Ishikawa (cell line): ENCODE measurements around the gene PCCA.

Source experiments
- CEBPB ChIP-seq: IDR thresholded peaks from 2 replicates; pipeline ENCODE4 v1.6.1; 2012
- CREB1 ChIP-seq: IDR thresholded peaks from 2 replicates; pipeline ENCODE4 v1.6.1; 2012; ENCODE audit warnings: low read depth
- EGR1 ChIP-seq: IDR thresholded peaks from 2 replicates; pipeline ENCODE4 v1.6.1; 2012
- EP300 ChIP-seq: IDR thresholded peaks from 2 replicates; pipeline ENCODE4 v1.6.1; 2012; ENCODE audit warnings: borderline replicate concordance
- FOXM1 ChIP-seq: IDR thresholded peaks from 2 replicates; pipeline ENCODE4 v1.6.1; 2012; ENCODE audit warnings: low read depth, borderline replicate concordance
- MAX ChIP-seq: IDR thresholded peaks from 2 replicates; pipeline ENCODE4 v1.6.1; 2012
- NFIC ChIP-seq: IDR thresholded peaks from 2 replicates; pipeline ENCODE4 v1.6.1; 2012
- RAD21 ChIP-seq: IDR thresholded peaks from 2 replicates; pipeline ENCODE4 v1.6.1; 2012; ENCODE audit warnings: low read depth
- REST ChIP-seq: IDR thresholded peaks from 2 replicates; pipeline ENCODE4 v1.6.1; 2012; ENCODE audit warnings: low read depth, mild to moderate bottlenecking
- TAF1 ChIP-seq: IDR thresholded peaks from 2 replicates; pipeline ENCODE4 v1.6.1; 2012; ENCODE audit warnings: low read depth, mild to moderate bottlenecking
- TCF12 ChIP-seq: IDR thresholded peaks from 2 replicates; pipeline ENCODE4 v1.6.1; 2012; ENCODE audit warnings: low read depth
- TEAD4 ChIP-seq: IDR thresholded peaks from 2 replicates; pipeline ENCODE4 v1.6.1; 2012
- USF1 ChIP-seq: IDR thresholded peaks from 2 replicates; pipeline ENCODE4 v1.6.1; 2012
- YY1 ChIP-seq: IDR thresholded peaks from 2 replicates; pipeline ENCODE4 v1.6.1; 2012; ENCODE audit warnings: low read depth
- ZBTB7A ChIP-seq: IDR thresholded peaks from 2 replicates; pipeline ENCODE4 v1.6.1; 2012; ENCODE audit warnings: low read depth

Gene PCCA

GRCh38 chr13:100506154-100506553 is 417.3 kb downstream of the PCCA start:
- no peak for TF ChIP-seq CEBPB
- TF ChIP-seq CREB1: no peak
- no peak for TF ChIP-seq TAF1
- TF ChIP-seq TEAD4: no peak
- TF ChIP-seq FOXM1: no peak
- TF ChIP-seq USF1: no peak
- TF ChIP-seq TCF12: no peak
- TF ChIP-seq RAD21: no peak
- no peak for TF ChIP-seq EP300

- TF ChIP-seq TEAD4 (no peak), NFIC (no peak), YY1 (no peak), EGR1 (no peak), TCF12 (no peak), USF1 (no peak), FOXM1 (no peak), MAX (no peak), RAD21 (no peak), CREB1 (no peak), ZBTB7A (no peak), CEBPB (no peak), REST (no peak), TAF1 (no peak), EP300 (no peak)
Measured at GRCh38 chr13:100506600-100507422, 417.9 kb downstream of the PCCA start.

GRCh38 chr13:100508455-100508854 is 419.6 kb downstream of the PCCA start:
- TF ChIP-seq RAD21 (no peak), REST (no peak), MAX (no peak), ZBTB7A (no peak), FOXM1 (no peak), YY1 (no peak), EP300 (no peak), EGR1 (no peak), TEAD4 (no peak), TCF12 (no peak), NFIC (no peak), TAF1 (no peak)

- TF ChIP-seq TAF1 (no peak), EGR1 (no peak), YY1 (no peak), CREB1 (no peak), CEBPB (no peak), EP300 (no peak), REST (no peak), NFIC (no peak), USF1 (no peak), TEAD4 (no peak), FOXM1 (no peak)
Measured at GRCh38 chr13:100508996-100509395, 420.1 kb downstream of the PCCA start.
